ENCODE results near the gene TMEM256. TPM values are rescaled to one million over a fixed set of nuclear protein-coding genes. Genes with fewer than 3 reads are reported as not detected.
"Not testable (repeated sequence)": the region's sequence is repeated elsewhere in the genome, so short reads cannot be mapped to it uniquely, and the experiment has no call there.

The TMEM256 gene
- total RNA-seq, 2 donors from 2014 or later = 43.4 to 64.8 TPM

GRCh38 chr17:7379134-7379533 lies 24.8 kb downstream of the TMEM256 start:
- TF ChIP-seq CTCF (IDR thresholded peaks at IDR 0.05) = no peak
- H3K27ac ChIP-seq = no peak overlapping the region
- no peak for DNase-seq (ENCODE audit: low spot score)

GRCh38 chr17:7374353-7374752 lies 29.5 kb downstream of the TMEM256 start:
- TF ChIP-seq CTCF (IDR thresholded peaks at IDR 0.05) = no peak
- Histone ChIP-seq H3K27me3 (no peaks in the 10 kb centered on the region), H3K36me3 (no peaks in the 10 kb centered on the region), H3K27ac (no peak overlapping the region), H3K9me3 (no peaks in the 10 kb centered on the region), H3K4me3 (no peak overlapping the region), H3K4me1 (no peaks in the 10 kb centered on the region)
- no peak for DNase-seq (ENCODE audit: low spot score)

More at GRCh38 chr17:7379134-7379533, 24.8 kb downstream of the TMEM256 start:
- Histone ChIP-seq H3K36me3 (no peaks in the 10 kb centered on the region), H3K4me1 (peaks cover 0 to 28% of the 10 kb centered on the region in 2 donors), H3K27me3 (no peaks in the 10 kb centered on the region), H3K4me3 (no peak overlapping the region), H3K9me3 (no peaks in the 10 kb centered on the region)

- no peak for TF ChIP-seq CTCF (IDR thresholded peaks at IDR 0.05)
- Histone ChIP-seq H3K27ac (no peak overlapping the region), H3K4me3 (no peak overlapping the region), H3K27me3 (no peaks in the 10 kb centered on the region), H3K36me3 (no peaks in the 10 kb centered on the region), H3K9me3 (no peaks in the 10 kb centered on the region), H3K4me1 (no peaks in the 10 kb centered on the region)
- DNase-seq (ENCODE audit: low spot score) = no peak
These were observed 33.0 kb downstream of the TMEM256 start for GRCh38 chr17:7370853-7371252.

- no peak overlapping the region for H3K27ac ChIP-seq
- no peaks in the 10 kb centered on the region for H3K36me3 ChIP-seq
- no peaks in the 10 kb centered on the region for H3K27me3 ChIP-seq
- H3K4me1 ChIP-seq = no peaks in the 10 kb centered on the region
- H3K4me3 ChIP-seq = no peak overlapping the region
- DNase-seq (ENCODE audit: low spot score) = no peak
- TF ChIP-seq CTCF (IDR thresholded peaks at IDR 0.05) = no peak
- H3K9me3 ChIP-seq = no peaks in the 10 kb centered on the region
These were observed 34.1 kb downstream of the TMEM256 start for GRCh38 chr17:7369825-7370224.

- H3K36me3 ChIP-seq; H3K4me3 ChIP-seq; DNase-seq (ENCODE audit: low spot score); H3K4me1 ChIP-seq; H3K27me3 ChIP-seq; H3K27ac ChIP-seq; H3K9me3 ChIP-seq: not testable (repeated sequence)
These were observed 35.3 kb downstream of the TMEM256 start for GRCh38 chr17:7368599-7368994.

GRCh38 chr17:7367918-7368598 lies 35.8 kb downstream of the TMEM256 start:
- H3K27me3 ChIP-seq = no peaks in the 10 kb centered on the region
- H3K36me3 ChIP-seq = no peaks in the 10 kb centered on the region
- no peaks in the 10 kb centered on the region for H3K4me1 ChIP-seq
- TF ChIP-seq CTCF (IDR thresholded peaks at IDR 0.05) = no peak
- no peak for DNase-seq (ENCODE audit: low spot score)
- H3K9me3 ChIP-seq = no peaks in the 10 kb centered on the region
- no peak overlapping the region for H3K27ac ChIP-seq
- H3K4me3 ChIP-seq = no peak overlapping the region

Measured in right atrium auricular region (tissue), 2 donors.